ENCODE measurements around the gene MCMBP.
A peak's percentile ranks its signal among the peaks of the same experiment; 100 is the strongest.
"Not testable (repeated sequence)": the region's sequence is repeated elsewhere in the genome, so short reads cannot be mapped to it uniquely, and the experiment has no call there.

The MCMBP gene

DNA sequence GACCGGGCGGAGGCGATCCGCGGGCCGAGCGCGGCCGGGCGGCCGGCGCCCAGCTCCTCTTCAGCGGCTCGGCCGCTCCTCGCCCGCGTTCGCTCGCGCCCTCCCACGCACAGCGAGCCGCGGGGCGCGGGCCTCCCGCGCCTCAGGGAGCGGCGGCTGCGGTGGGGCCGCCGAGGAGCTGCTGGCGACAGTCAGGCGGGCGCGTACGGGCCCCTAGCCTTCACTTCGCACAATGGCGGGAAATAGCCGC lies at the start of gene MCMBP:
Gene MCMBP (minus strand): TSS at position 234 of the 250 bp plus-strand sequence. CDS start 259 bp downstream, outside the sequence.
- DNase-seq = no peak

DNA sequence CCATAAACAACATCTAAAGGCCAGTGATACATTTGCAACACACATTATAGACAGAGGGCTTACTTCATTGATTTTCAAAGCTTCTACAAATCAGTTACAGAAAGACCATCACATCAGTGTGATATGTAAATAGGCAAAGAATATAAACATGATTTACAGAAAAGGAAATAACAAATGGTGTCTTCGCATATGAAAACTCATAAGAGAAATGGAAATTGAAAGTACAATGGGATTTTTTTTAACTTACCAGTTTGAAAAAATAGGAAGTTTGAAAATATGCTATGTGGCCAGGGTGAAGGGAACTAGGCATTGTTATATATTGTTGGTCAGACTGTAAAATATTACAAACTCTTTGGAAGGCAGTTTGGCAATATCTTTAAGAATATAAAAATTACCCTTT lies 47.2 kb upstream of the MCMBP start:
- peak; percentile 6 for DNase-seq

GRCh38 chr10:119919271-119919670 lies 46.6 kb upstream of the MCMBP start:
- no peak for DNase-seq

- no peak for DNase-seq
These were observed 45.1 kb upstream of the MCMBP start for GRCh38 chr10:119917777-119918176.

GRCh38 chr10:119910689-119911088 lies 38.0 kb upstream of the MCMBP start:
- DNase-seq = no peak

- DNase-seq = no peak
These were observed 35.5 kb upstream of the MCMBP start for GRCh38 chr10:119908166-119908565.

DNA sequence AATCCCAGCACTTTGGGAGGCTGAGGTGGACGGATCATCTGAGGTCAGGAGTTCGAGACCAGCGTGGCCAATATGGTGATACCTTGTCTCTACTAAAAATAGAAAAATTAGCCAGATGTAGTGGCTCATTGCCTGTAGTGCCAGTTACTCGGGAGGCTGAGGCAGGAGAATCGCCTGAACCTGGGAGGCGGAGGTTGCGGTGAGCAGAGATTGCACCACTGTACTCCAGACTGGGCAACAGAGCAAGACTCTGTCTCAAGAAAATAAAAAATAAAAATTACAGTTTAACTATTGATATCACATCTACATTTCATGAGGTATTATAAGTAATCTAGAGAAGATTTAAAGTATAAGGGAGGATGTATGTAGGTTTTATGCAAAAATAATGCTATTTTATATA lies 35.1 kb upstream of the MCMBP start:
- DNase-seq = not testable (repeated sequence)

GRCh38 chr10:119903946-119904666 lies 31.5 kb upstream of the MCMBP start:
- DNase-seq = no peak

DNA sequence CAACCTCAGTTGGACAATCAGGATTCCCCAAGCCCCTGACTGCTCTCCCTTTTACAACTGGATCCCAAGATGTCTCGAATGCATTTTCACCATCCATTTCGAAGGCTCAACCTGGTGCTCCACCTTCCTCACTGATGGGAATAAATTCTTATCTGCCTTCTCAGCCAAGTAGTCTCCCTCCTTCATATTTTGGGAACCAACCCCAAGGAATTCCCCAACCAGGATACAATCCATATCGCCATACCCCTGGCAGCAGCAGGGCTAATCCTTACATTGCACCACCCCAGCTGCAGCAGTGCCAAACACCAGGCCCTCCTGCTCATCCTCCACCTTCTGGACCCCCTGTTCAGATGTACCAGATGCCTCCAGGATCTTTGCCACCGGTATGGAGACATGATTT lies 25.9 kb upstream of the MCMBP start:
- no peak for DNase-seq

DNA sequence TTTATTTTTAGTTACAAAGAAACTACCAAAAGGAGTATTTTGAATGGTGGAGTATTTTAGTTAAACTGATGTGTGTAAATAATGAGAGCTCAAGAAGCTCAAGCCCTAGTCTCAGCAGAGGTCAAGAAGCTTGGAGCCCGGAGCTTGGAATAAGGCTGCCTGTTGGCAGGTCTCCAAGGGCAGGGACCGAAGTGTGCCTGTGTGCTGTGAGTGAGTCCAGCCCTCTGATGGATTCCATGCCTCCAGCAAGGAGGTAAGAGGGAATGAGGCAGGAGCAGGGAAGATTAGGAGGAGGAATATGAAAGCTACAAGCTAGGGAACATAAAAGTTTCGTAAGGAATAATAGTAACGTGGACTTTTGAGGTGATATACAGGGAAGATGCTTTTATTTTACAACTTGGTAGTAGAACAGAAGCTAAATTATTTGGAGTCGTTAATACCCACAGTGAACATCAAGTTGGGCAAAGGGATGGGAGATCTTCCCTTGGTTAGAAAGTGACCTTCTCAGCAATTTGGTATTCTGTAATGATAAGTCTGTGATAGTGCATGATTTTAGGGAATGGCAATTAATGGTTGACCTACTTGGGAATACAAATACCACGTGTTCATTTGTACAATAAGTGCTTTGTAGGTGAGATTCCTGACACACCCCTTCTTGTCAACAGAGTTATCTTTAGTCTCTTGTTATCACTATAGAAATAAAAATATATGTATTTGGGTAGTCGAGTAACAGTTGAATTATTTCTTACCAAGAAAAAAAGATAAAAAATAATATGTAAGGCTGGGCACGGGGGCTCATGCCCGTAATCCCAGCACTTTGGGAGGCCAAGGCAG lies 24.5 kb upstream of the MCMBP start:
- DNase-seq = no peak

GRCh38 chr10:119896061-119896655 lies 23.5 kb upstream of the MCMBP start:
- DNase-seq = no peak

DNA sequence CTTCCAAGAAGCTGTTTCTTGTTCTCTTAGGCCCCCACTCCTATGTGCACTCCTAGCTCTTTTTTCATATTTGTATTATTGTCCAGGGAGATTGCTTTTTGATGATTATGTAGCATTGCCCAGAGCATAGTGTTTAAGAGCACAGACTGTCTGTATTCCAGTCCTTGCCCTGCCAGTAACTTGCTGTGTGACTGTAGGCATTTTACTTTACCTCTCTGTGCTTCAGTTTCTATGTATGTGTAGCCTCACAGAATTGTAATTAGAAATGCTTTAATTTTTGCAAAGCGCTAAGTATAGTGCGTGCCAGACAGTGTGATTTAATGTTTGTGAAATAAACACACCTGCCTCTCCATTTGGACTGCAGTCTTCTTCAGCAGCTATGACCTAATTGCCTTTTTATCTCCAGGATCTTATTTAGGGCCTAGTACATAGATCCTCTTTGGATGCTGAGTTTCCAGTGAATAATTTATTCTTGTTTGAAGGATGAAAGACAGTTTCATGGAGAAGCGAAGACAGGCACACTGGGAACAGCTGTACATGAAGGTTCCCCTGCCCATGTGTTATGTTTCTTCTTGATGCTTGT lies 21.3 kb upstream of the MCMBP start:
- no peak for DNase-seq

DNA sequence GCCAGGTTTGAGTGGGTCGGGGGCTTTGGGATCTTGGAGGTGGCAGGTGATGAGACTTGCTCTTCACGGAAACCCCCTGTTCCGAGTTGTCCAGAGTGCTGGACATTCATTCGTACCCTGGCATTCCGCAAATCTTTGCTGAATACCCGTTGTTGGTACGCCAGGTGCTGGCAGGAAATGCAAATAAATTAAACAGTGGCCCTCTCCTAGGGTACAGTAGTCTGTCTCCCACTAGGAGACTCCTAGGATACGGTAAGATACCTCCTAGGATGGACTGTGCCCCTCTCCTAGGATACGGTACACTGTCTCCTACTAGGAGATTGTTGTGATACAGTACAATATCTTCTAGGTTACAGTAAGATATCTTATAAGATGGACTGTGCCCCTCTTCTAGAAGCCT lies 20.4 kb upstream of the MCMBP start:
- no peak for DNase-seq

DNA sequence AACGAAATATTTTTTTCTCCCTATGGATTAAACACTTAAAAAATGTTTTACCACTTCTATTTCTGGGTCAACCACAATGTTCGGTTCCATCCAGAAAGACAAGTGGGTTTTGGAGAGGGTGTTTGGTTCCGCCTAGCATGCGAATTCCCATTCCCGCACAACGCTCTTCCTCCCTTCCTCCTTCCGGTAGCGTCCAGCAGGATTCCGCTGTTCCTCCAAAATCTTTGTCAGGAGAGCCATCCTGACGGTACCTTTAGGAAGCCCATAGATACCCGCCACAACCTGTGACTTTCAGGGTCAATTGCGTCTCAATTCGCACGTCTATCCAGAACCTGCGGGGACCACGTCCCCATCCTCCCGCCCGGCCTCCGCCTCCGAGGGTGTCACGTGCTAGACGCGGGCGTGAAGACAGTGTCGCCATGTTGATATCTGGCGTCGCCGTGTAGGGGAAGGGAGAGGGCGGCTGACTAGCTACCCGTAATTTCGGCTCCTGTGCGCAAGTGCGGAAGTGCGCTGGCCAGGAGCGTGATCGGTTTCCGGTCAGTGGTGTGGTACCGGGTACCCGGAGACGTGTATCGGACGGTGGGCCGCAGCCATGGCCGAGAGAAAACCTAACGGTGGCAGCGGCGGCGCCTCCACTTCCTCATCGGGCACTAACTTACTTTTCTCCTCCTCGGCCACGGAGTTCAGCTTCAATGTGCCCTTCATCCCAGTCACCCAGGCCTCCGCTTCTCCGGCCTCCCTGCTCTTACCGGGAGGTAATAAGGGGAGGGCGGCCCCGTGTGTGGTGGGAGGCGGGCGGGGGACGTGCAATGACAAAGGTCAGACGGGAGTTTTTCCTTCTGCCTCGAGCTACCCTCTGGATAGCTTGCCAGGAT lies 19.8 kb upstream of the MCMBP start, which contains the start of gene SEC23IP:
Gene SEC23IP (plus strand): TSS at position 543 of the 878 bp plus-strand sequence. CDS start 53 bp downstream, at position 596.
- peak; percentile 92 for DNase-seq

DNA sequence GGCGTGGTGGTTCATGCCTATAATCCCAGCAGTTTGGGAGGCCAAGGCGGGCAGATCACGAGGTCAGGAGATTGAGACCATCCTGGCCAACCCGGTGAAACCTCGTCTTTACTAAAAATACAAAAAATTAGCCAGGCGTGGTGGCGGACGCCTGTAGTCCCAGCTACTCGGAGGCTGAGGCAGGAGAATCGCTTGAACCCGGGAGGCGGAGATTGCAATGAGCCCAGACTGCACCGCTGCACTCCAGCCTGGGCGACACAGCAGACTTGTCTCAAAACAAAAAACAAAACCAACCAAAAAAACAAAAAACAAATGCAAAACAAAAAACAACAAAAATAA lies 19.2 kb upstream of the MCMBP start:
- not testable (repeated sequence) for DNase-seq

DNA sequence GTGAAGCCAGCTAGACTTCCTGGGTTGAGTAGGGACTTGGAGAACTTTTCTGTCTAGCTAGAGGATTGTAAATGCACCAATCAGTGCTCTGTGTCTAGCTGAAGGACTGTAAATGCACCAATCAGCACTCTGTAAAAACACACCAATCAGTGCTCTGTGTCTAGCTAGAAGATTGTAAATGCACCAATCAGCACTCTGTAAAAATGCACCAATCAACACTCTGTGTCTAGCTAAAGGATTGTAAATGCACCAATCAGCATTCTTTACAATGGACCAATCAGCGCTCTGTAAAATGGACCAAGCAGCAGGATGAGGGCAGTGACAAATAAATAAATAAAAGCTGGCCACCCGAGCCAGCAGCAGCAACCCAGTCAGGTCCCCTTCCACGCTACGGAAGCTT lies 17.7 kb upstream of the MCMBP start:
- not testable (repeated sequence) for DNase-seq

DNA sequence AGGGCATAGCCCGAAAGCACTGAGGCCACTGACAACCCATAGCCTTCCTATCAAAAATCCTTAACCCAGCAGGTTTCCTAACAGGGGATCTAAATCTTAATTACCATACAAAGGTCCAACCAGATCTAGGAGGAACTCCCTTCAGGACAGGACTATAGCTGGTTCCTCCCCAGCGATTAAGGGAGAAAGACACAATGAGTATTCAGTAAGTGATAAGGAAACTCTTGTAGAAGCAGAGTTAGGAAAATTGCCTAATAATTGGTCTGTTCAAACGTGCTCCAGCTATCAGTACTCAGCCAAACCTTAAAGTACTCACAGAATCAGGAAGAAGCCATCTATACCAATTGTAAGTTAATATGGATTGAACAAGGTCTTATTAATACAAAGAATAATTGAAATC lies 16.6 kb upstream of the MCMBP start:
- DNase-seq = not testable (repeated sequence)

GRCh38 chr10:119888715-119889114 lies 16.1 kb upstream of the MCMBP start:
- DNase-seq = not testable (repeated sequence)

DNA sequence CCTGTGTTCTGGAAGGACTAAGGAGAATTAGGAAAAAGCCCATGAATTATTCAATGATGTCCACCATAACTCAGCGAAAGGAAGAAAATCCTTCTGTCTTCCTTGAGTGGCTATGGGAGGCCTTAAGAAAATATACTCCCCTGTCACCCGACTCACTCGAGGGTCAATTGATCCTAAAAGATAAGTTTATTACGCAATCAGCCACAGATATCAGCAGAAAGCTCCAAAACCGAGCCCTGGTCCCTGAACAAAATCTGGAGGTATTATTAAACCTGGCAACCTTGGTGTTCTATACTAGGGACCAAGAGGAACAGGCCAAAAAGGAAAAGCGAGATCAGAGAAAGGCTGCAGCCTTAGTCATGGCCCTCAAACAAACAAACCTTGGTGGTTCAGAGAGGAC lies 13.4 kb upstream of the MCMBP start:
- DNase-seq = not testable (repeated sequence)

GRCh38 chr10:119883901-119884611 lies 11.4 kb upstream of the MCMBP start:
- DNase-seq = not testable (repeated sequence)

- DNase-seq = no peak
These were observed 5.9 kb upstream of the MCMBP start for GRCh38 chr10:119878524-119878923.
